K562 (cell line): ENCODE data around the gene ACY1. TPM values are rescaled to one million over a fixed set of nuclear protein-coding genes. Genes with fewer than 3 reads are reported as not detected.

Experiments used
- BCOR ChIP-seq: fragments of 450-650 bp; IDR thresholded peaks from 2 replicates; pipeline ENCODE4 v1.6.1; 2016
- BRD4 ChIP-seq: fragments of 200-600 bp; sonication (generic); IDR thresholded peaks from 2 replicates; pipeline ENCODE4 v1.6.1; 2017; ENCODE audit warnings: inconsistent platforms
- CTCFL ChIP-seq: IDR thresholded peaks from 2 replicates; pipeline ENCODE4 v1.6.1; 2011; ENCODE audit warnings: borderline replicate concordance, low read depth, mild to moderate bottlenecking, moderate library complexity, low read length; ENCODE audit not compliant: insufficient read depth, poor library complexity, severe bottlenecking
- ESRRA ChIP-seq: fragments of 450-650 bp; IDR thresholded peaks from 2 replicates; pipeline ENCODE4 v1.6.1; 2014; ENCODE audit warnings: low read depth, mild to moderate bottlenecking, moderate library complexity, borderline replicate concordance
- HMBOX1 ChIP-seq: sonication (generic); IDR thresholded peaks from 2 replicates; pipeline ENCODE4 v1.6.1; 2016
- KLF1 ChIP-seq: fragments of 450-650 bp; IDR thresholded peaks from 2 replicates; pipeline ENCODE4 v1.6.1; 2016; ENCODE audit warnings: missing genetic modification characterization, missing compliant biosample characterization
- NBN ChIP-seq: fragments of 450-650 bp; IDR thresholded peaks from 2 replicates; pipeline ENCODE4 v1.6.1; 2016; ENCODE audit warnings: low read depth, mild to moderate bottlenecking
- NFIC ChIP-seq: fragments of 450-650 bp; IDR thresholded peaks from 2 replicates; pipeline ENCODE4 v1.6.1; 2017; ENCODE audit warnings: mild to moderate bottlenecking, inconsistent platforms
- NFRKB ChIP-seq: fragments of 450-650 bp; IDR thresholded peaks from 2 replicates; pipeline ENCODE4 v1.6.1; 2016; ENCODE audit warnings: low read depth
- NKRF ChIP-seq: fragments of 450-650 bp; IDR thresholded peaks from 2 replicates; pipeline ENCODE4 v1.6.1; 2016; ENCODE audit warnings: borderline replicate concordance
- NR2C2 ChIP-seq, 2 experiments: fragments of 200-800 bp in 1 of 2; sonication (Bioruptor generic) in 1 of 2; sonication (generic) in 1 of 2; formaldehyde crosslinking in 1 of 2; IDR thresholded peaks; 2 replicates each; pipeline versions ENCODE4 v1.6.1 to v1.8.0; 2016 to 2022; ENCODE audit warnings: mild to moderate bottlenecking in 1 of 2, missing compliant biosample characterization in 1 of 2, missing genetic modification characterization in 1 of 2, missing genetic modification reagents in 1 of 2
- PHF8 ChIP-seq: fragments of 200-600 bp; sonication (generic); IDR thresholded peaks from 2 replicates; pipeline ENCODE4 v1.6.1; 2012; ENCODE audit warnings: mixed run types, mild to moderate bottlenecking, inconsistent platforms, low read length, moderate library complexity, borderline replicate concordance
- TAF9B ChIP-seq: fragments of 450-650 bp; IDR thresholded peaks from 2 replicates; pipeline ENCODE4 v1.6.1; 2018; ENCODE audit warnings: mild to moderate bottlenecking; ENCODE audit not compliant: partially characterized antibody
- TRIM25 ChIP-seq: fragments of 450-650 bp; IDR thresholded peaks from 2 replicates; pipeline ENCODE4 v1.7.0; 2016; ENCODE audit warnings: borderline replicate concordance
- TSHZ1 ChIP-seq: fragments of 250-450 bp; sonication (Bioruptor Pico); IDR thresholded peaks from 2 replicates; pipeline ENCODE4 v1.4.0; 2020; ENCODE audit warnings: mild to moderate bottlenecking, moderate library complexity
- ZBED1 ChIP-seq: IDR thresholded peaks from 2 replicates; pipeline ENCODE4 v1.6.1; 2014
- ZNF384 ChIP-seq: IDR thresholded peaks from 2 replicates; pipeline ENCODE4 v1.6.1; 2012; ENCODE audit warnings: low read depth, low read length, improper control_type of control experiment
- polyA plus RNA-seq, 8 experiments: library from polyadenylated mRNA; depleted of rRNA in 4 of 8; stranded (reverse) in 5 of 8; unstranded in 3 of 8; fragments of >200 nt; fragmentation: Nextera tagmentation in 2 of 8; fragmentation: Illumina TruSeq in 1 of 8; extraction: Ambion mirVana in 2 of 8; extraction: Trizol in 1 of 8; gene quantifications; 2 replicates each; pipeline versions ENCODE4 v1.2.1 to v1.2.3, GENCODE V29; 2011 to 2014; ENCODE audit warnings: inconsistent platforms in 1 of 8, missing spikeins in 1 of 8
- total RNA-seq, 7 experiments: library from RNA; depleted of rRNA in 6 of 7; stranded (reverse); fragments of >200 nt in 6 of 7; fragmentation: Illumina TruSeq in 2 of 7; extraction: Trizol in 2 of 7; gene quantifications; 2 replicates each; pipeline versions ENCODE4 v1.2.1 to v1.2.3, GENCODE V29; 2011 to 2021; ENCODE audit warnings: low replicate concordance in 1 of 7

The ACY1 gene
- total and polyA plus RNA-seq, 9 of the 15 experiments (the other 6 are each of a cell fraction or from before 2014, with no cell fraction given), result 70.7 to 195 (median 123) TPM

GRCh38 chr3:51983578-51984268 lies 388 bp downstream of the ACY1 start (continued):
- TF ChIP-seq NBN (0 out of 2 replicates have a peak, but pooled peaks have one; percentile 3), HMBOX1 (no peak), PHF8 (peak; percentile 56), NFRKB (peak; percentile 61), BCOR (0 out of 2 replicates have a peak, but pooled peaks have one; percentile 49), NFIC (0 out of 2 replicates have a peak, but pooled peaks have one; percentile 23), NR2C2 (CRISPR knock-in tag; IDR thresholded peaks at IDR 0.05) (no peak), NR2C2 (tag; IDR thresholded peaks at IDR 0.05) (peak; percentile 71), ESRRA (no peak), ZBED1 (no peak), TSHZ1 (CRISPR knock-in tag) (no peak), TAF9B (peak; percentile 26), BRD4 (peak; percentile 27; the same call in 1 of the 2 replicates), NKRF (peak; percentile 68; the same call in 1 of the 2 replicates), CTCFL (no peak), ZNF384 (peak; percentile 57), KLF1 (0 out of 2 replicates have a peak, but pooled peaks have one; percentile 8), TRIM25 (0 out of 2 replicates have a peak, but pooled peaks have one; percentile 66)
